HG03175 (cell line): ENCODE data around the gene MUC5AC.
"Not testable (repeated sequence)": the region's sequence is repeated elsewhere in the genome, so short reads cannot be mapped to it uniquely, and the experiment has no call there.

Experiments
- ATAC-seq: cut with Tn5 transposase; IDR thresholded peaks from one replicate; pipeline ENCODE4 v1.9.1; 2021; ENCODE audit warnings: mild to moderate bottlenecking, moderate library complexity; ENCODE audit not compliant: unreplicated experiment

MUC5AC gene

GRCh38 chr11:1147792-1148191, 10.0 kb upstream of the MUC5AC start:
- ATAC-seq = no peak

- ATAC-seq = no peak
These were observed 9.0 kb upstream of the MUC5AC start for GRCh38 chr11:1148752-1149180.

- ATAC-seq = no peak
These were observed 8.2 kb upstream of the MUC5AC start for GRCh38 chr11:1149545-1149944.

- no peak for ATAC-seq
These were observed 7.6 kb upstream of the MUC5AC start for GRCh38 chr11:1150116-1150515.

GRCh38 chr11:1150769-1151365, 6.9 kb upstream of the MUC5AC start:
- no peak for ATAC-seq

GRCh38 chr11:1151366-1152315, 6.1 kb upstream of the MUC5AC start:
- no peak for ATAC-seq

- ATAC-seq = no peak
These were observed 5.2 kb upstream of the MUC5AC start for GRCh38 chr11:1152316-1153104.

- ATAC-seq = no peak
These were observed 4.4 kb upstream of the MUC5AC start for GRCh38 chr11:1153105-1153950.

- ATAC-seq = no peak
These were observed 3.7 kb upstream of the MUC5AC start for GRCh38 chr11:1153951-1154493.

GRCh38 chr11:1154656-1155055, 3.1 kb upstream of the MUC5AC start:
- not testable (repeated sequence) for ATAC-seq

- ATAC-seq = no peak
These were observed 2.5 kb upstream of the MUC5AC start for GRCh38 chr11:1155274-1155693.

GRCh38 chr11:1156506-1157340, 1.0 kb upstream of the MUC5AC start:
- ATAC-seq = no peak

- ATAC-seq = no peak
These were observed 460 bp upstream of the MUC5AC start for GRCh38 chr11:1157341-1157644.

- no peak for ATAC-seq
These were observed 1.1 kb downstream of the MUC5AC start for GRCh38 chr11:1158681-1159487.

GRCh38 chr11:1159488-1160220, 1.9 kb downstream of the MUC5AC start:
- not testable (repeated sequence) for ATAC-seq

GRCh38 chr11:1160231-1161101, 2.7 kb downstream of the MUC5AC start:
- ATAC-seq = no peak
